NB4 (cell line): ENCODE measurements around the gene PLXNA2.

Experiments
- DNase-seq: peaks from one replicate; pipeline ENCODE4 v3.0.0; 2010; ENCODE audit warnings: low read depth
- H3K4me3 ChIP-seq: one replicate; pipeline ENCODE4 v1.5.1; 2011; ENCODE audit warnings: mild to moderate bottlenecking, low read depth, low read length, moderate library complexity
- CTCF ChIP-seq: IDR thresholded peaks from one replicate; pipeline ENCODE4 v1.5.1; 2012; ENCODE audit warnings: low read depth, low read length
- MYC ChIP-seq: IDR thresholded peaks from 2 replicates; pipeline ENCODE4 v1.6.1; 2011; ENCODE audit warnings: low read depth, low read length
- POLR2A ChIP-seq: IDR thresholded peaks from 2 replicates; pipeline ENCODE4 v1.6.1; 2011; ENCODE audit warnings: mild to moderate bottlenecking; ENCODE audit not compliant: insufficient read length; ENCODE audit errors: extremely low read depth
- TF ChIP-seq, protein P1 (sequence below): IDR thresholded peaks from 2 replicates; pipeline ENCODE4 v1.6.1; 2011; ENCODE audit warnings: low read depth, low read length

The PLXNA2 gene

GRCh38 chr1:208042041-208042615 lies 202.1 kb downstream of the PLXNA2 start:
- DNase-seq: no peak
- H3K4me3 ChIP-seq: no peak overlapping the region
- TF ChIP-seq, protein P1, sequence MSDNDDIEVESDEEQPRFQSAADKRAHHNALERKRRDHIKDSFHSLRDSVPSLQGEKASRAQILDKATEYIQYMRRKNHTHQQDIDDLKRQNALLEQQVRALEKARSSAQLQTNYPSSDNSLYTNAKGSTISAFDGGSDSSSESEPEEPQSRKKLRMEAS: no peak

DNA sequence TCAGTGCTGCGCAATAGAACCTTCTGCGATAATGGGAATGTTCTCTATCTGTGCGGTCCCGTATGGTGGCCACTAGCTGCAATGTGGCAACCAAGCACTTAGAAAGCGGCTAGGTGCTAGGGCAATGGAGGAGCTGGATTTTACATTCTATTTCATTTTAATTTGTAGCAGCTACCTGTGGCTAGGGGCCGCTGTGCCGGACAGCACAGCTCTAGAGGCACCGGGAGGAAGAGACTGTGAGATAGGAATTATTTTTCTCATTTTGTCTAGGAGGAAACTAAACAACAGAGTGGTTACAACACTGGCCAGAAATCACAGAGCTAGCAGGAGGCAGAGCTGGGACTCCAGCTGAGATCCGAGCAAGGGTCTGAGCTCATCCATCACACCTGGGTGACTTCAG lies 202.7 kb downstream of the PLXNA2 start:
- no peak overlapping the region for H3K4me3 ChIP-seq
- TF ChIP-seq MYC: no peak
- TF ChIP-seq, protein P1: no peak
- no peak for TF ChIP-seq CTCF
- no peak for TF ChIP-seq POLR2A
- DNase-seq: no peak

DNA sequence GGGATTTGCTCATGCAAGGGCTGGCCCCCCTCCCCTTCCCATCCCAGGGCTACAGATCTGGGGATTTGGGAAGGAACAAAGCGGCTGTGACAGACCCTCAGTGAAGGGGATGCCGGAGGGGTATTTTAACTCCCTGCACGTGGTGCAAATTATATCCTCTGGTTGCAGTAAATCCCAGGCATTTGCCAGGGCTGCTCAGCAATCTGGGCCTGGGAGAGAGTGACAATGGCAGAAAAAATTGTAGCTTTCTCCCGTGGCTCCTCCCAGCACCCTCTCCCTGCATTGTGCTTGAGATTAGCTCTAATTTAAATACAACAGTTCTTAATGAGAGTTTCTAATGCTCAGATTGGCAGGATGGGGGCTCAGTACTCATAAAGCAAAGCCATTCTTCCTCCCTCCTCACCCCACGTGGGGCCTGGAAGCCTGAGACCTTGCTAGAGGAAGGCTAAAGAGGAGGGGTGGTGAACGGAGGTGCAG lies 203.3 kb downstream of the PLXNA2 start:
- no peak overlapping the region for H3K4me3 ChIP-seq
- no peak for DNase-seq
- TF ChIP-seq, protein P1: no peak
- no peak for TF ChIP-seq POLR2A
- no peak for TF ChIP-seq MYC
- TF ChIP-seq CTCF: no peak

DNA sequence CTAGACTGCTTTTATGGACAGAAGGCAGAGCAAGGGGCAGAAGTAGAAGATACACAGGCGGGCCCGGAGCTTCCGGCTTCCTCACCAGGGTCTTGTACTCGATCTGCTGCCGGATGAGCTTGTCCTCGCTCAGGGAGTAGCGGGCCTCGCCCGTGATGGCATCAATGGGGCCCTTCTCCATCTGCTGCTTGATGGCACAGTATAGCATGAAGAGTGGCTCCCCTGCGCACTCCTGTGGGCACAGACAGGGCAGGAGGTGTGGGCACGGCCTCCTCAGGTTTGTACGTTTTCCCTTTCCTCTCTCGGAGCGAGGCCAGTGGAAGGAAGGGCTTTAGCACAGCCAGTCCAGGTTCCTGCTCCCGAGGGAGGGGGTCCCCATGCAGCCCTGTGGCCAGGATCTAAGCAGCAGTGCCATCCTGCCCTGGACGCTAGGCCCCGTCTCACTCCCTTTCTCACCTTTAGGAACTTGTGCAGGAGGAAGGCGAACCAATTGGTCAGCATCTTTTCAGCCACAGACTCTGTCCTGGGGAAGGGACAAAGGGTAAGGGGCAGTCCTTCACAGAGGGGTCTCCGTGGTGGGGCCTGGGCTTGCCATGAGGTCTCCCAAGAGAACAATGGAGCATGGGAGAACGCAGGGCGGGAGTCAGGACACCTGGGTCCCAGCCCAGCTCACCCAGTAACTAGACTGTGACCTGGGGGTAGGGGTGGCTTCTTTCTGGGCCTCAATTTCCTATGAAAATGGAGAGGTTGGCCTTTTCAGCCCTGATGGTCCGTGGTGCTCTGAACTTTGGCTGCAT lies 204.4 kb downstream of the PLXNA2 start:
- H3K4me3 ChIP-seq: no peak overlapping the region
- DNase-seq: no peak
- TF ChIP-seq CTCF (no peak), POLR2A (no peak), MYC (no peak)
- TF ChIP-seq, protein P1: no peak

GRCh38 chr1:208038303-208038702 lies 205.9 kb downstream of the PLXNA2 start:
- H3K4me3 ChIP-seq: no peak overlapping the region
- TF ChIP-seq, protein P1: no peak
- no peak for TF ChIP-seq CTCF
- TF ChIP-seq POLR2A: no peak
- no peak for TF ChIP-seq MYC
- no peak for DNase-seq

DNA sequence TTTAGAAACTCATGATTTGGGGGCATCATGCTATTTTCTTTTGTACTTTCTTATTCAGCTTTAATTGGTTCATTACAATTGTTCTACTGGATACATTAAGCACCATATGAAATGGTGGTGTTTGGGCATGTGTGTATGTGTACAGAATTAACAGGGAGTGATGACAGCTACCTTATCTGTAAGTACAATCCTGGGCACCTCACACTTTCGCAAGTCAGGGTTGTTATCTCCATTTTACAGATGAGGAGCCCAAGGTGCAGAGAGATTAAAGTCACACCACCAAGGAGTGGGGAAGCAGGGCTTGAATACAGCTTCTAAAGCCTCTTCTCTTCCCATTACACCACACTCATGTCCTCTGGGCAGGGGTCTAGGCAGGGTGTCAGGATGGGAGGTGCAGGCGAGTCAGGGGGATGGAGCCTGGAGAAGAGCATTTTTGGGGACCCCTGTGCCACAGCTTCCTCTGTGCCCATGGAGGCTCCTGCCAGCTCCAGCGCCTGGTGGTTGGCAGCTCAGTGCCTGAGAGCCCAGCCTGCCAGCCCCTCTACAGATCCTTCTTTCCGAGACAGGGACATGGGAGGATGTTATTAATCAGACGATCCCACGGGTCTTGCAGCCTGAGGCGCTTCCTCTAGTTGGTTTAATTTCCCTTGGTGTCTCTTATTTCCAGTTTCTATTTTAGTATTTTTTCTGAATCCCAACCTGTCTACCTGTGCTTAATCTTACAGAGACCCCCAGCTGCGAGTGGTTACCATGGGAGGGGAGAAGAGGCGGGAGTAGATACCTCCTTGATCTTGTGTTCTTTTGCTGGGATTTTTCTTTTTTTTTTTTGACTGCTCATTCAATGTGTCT lies 207.0 kb downstream of the PLXNA2 start:
- no peak overlapping the region for H3K4me3 ChIP-seq

More for the DNA sequence above, 207.0 kb downstream of the PLXNA2 start:
- TF ChIP-seq MYC: no peak
- no peak for DNase-seq
